Thymus (tissue), 11 donors: ENCODE measurements around the gene AKAP7. TPM values are rescaled to one million over a fixed set of nuclear protein-coding genes. Genes with fewer than 3 reads are reported as not detected.

Source experiments
- DNase-seq, 9 donors: peaks; one replicate each; pipeline ENCODE4 v3.0.0-alpha.2; 2013; ENCODE audit warnings: low spot score in 9 of 9, low read depth in 6 of 9, missing footprints in 1 of 9
- H3K27ac ChIP-seq, 2 donors: one replicate each; pipeline ENCODE4 v1.5.1; 2013; ENCODE audit warnings: control low read depth in 1 of 2, low read depth in 1 of 2, low read length in 1 of 2, mild to moderate bottlenecking in 1 of 2, moderate library complexity in 1 of 2
- H3K27me3 ChIP-seq, 2 donors: one replicate each; pipeline ENCODE4 v1.5.1; 2013; ENCODE audit warnings: low read length in 1 of 2; ENCODE audit not compliant: control insufficient read depth in 2 of 2, insufficient read depth in 1 of 2
- H3K36me3 ChIP-seq, 2 donors: one replicate each; pipeline ENCODE4 v1.5.1; 2013; ENCODE audit warnings: low read length in 1 of 2, mild to moderate bottlenecking in 1 of 2, moderate library complexity in 1 of 2; ENCODE audit not compliant: control insufficient read depth in 2 of 2, insufficient read depth in 2 of 2
- H3K4me1 ChIP-seq, 2 donors: one replicate each; pipeline ENCODE4 v1.5.1; 2013; ENCODE audit warnings: low read length in 2 of 2; ENCODE audit not compliant: control insufficient read depth in 2 of 2, insufficient read depth in 2 of 2
- H3K4me3 ChIP-seq, 2 donors: one replicate each; pipeline ENCODE4 v1.5.1; 2013; ENCODE audit warnings: low read length in 2 of 2, control low read depth in 1 of 2, mild to moderate bottlenecking in 1 of 2
- H3K9me3 ChIP-seq, 2 donors: one replicate each; pipeline ENCODE4 v1.5.1; 2013; ENCODE audit warnings: low read length in 1 of 2, mild to moderate bottlenecking in 1 of 2; ENCODE audit not compliant: control insufficient read depth in 2 of 2, insufficient read depth in 1 of 2
- WGBS: extraction: QIAGEN DNeasy Blood & Tissue Kit; methylation state at CpG from one replicate; pipeline ENCODE4 v1.1.7; 2013; 5-methylcytosine and 5-hydroxymethylcytosine counted together
- polyA plus RNA-seq: library from polyadenylated mRNA; stranded (reverse); fragments of 200-250 nt; gene quantifications from one replicate; pipeline ENCODE4 v1.2.3, GENCODE V29; 2013
- total RNA-seq: library from RNA; stranded (reverse); fragments of 120-200 nt; gene quantifications from one replicate; pipeline ENCODE4 v1.2.4, GENCODE V29; 2013
- donor health status: healthy.

Gene AKAP7
- total and polyA plus RNA-seq, 2 donors: 12.0 to 16.8 TPM

- Histone ChIP-seq H3K27ac (no peak overlapping the region), H3K9me3 (no peaks in the 10 kb centered on the region), H3K4me3 (no peak overlapping the region), H3K4me1 (no peaks in the 10 kb centered on the region), H3K36me3 (no peaks in the 10 kb centered on the region), H3K27me3 (no peaks in the 10 kb centered on the region)
- WGBS: 100% methylated on average over 1 of the region's 1 CpG
- DNase-seq: no peak
Measured at GRCh38 chr6:131172222-131172621, 37.0 kb downstream of the AKAP7 start.

GRCh38 chr6:131173680-131174079 lies 38.4 kb downstream of the AKAP7 start:
- no peaks in the 10 kb centered on the region for H3K36me3 ChIP-seq
- no peaks in the 10 kb centered on the region for H3K4me1 ChIP-seq
- WGBS: 97% methylated on average over 1 of the region's 1 CpG
- H3K4me3 ChIP-seq: no peak overlapping the region
- H3K27ac ChIP-seq: no peak overlapping the region
- DNase-seq: no peak
- H3K9me3 ChIP-seq: no peaks in the 10 kb centered on the region
- no peaks in the 10 kb centered on the region for H3K27me3 ChIP-seq

DNA sequence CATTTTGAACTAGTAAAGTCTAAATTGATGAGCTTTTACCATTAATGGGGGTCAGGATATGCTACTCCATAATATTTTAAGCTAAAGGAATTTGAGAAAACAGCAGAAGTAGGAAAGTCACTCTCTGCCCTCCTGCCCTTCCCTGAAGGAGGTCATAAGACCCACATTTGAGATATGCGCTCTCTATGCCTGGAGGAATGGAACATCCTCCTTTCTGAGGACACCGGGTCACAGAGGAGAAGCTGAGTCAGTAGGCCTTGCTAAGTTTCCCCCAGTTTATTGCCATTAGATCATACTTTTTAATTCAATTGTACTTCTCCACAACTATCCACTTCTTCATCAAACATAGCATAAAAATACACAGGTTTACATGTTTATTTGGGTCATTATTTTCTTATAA lies 40.3 kb downstream of the AKAP7 start:
- Histone ChIP-seq H3K27me3 (no peaks in the 10 kb centered on the region), H3K36me3 (no peaks in the 10 kb centered on the region), H3K27ac (no peak overlapping the region), H3K4me3 (no peak overlapping the region), H3K9me3 (no peaks in the 10 kb centered on the region), H3K4me1 (no peaks in the 10 kb centered on the region)
- no peak for DNase-seq
- WGBS: 95% methylated on average over 2 of the region's 2 CpGs

GRCh38 chr6:131177996-131178395 lies 42.7 kb downstream of the AKAP7 start:
- 94% methylated on average over 6 of the region's 6 CpGs for WGBS
- H3K36me3 ChIP-seq: no peaks in the 10 kb centered on the region
- no peak overlapping the region for H3K27ac ChIP-seq
- H3K4me1 ChIP-seq: peaks cover 0 to under 1% of the 10 kb centered on the region in 2 donors
- H3K27me3 ChIP-seq: no peaks in the 10 kb centered on the region
- no peak overlapping the region for H3K4me3 ChIP-seq
- DNase-seq: no peak
- H3K9me3 ChIP-seq: no peaks in the 10 kb centered on the region

- 17% methylated on average over 5 of the region's 5 CpGs for WGBS
- DNase-seq: peak in 6 of 9 donors; percentile 40 to 83 (median 54)
- H3K27ac ChIP-seq: peak overlapping the region; percentile 25 to 52
- H3K4me1 ChIP-seq: peaks cover 4 to 8% of the 10 kb centered on the region in 2 donors
- H3K4me3 ChIP-seq: no peak overlapping the region
- H3K27me3 ChIP-seq: no peaks in the 10 kb centered on the region
- H3K36me3 ChIP-seq: no peaks in the 10 kb centered on the region
- H3K9me3 ChIP-seq: peaks cover 2 to 4% of the 10 kb centered on the region in 2 donors
Measured at GRCh38 chr6:131182991-131183425, 47.7 kb downstream of the AKAP7 start.

- 97% methylated on average over 5 of the region's 5 CpGs for WGBS
- Histone ChIP-seq H3K4me1 (peaks cover 4 to 8% of the 10 kb centered on the region in 2 donors), H3K27me3 (no peaks in the 10 kb centered on the region), H3K4me3 (no peak overlapping the region), H3K36me3 (no peaks in the 10 kb centered on the region), H3K27ac (peak overlapping the region in 1 of 2 donors; percentile 52), H3K9me3 (peaks cover 2 to 4% of the 10 kb centered on the region in 2 donors)
- DNase-seq: no peak
Measured at GRCh38 chr6:131183427-131184095, 48.3 kb downstream of the AKAP7 start.

DNA sequence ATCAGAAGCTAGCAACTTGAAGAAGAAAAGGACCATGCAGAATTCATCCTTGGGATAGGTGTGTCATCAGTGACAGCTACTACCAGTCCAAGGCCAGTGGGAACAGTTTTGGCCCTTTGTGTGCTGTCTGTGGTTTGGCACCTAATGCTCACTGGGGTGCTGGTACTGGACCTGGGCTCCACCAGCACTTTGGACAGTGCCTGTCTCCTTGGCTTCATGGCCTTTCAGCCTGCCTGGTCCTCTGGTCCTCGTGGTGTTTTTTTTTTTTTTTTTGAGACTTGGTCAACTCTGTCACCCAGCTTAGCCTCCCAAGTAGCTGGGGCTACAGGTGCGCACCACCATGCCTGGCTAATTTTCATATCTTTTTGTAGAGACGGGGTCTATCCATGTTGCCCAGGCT lies 56.3 kb downstream of the AKAP7 start:
- Histone ChIP-seq H3K27me3 (no peaks in the 10 kb centered on the region), H3K9me3 (no peaks in the 10 kb centered on the region), H3K4me3 (no peak overlapping the region), H3K27ac (no peak overlapping the region), H3K36me3 (no peaks in the 10 kb centered on the region), H3K4me1 (no peaks in the 10 kb centered on the region)
- DNase-seq: no peak
- WGBS: 99% methylated on average over 3 of the region's 3 CpGs

DNA sequence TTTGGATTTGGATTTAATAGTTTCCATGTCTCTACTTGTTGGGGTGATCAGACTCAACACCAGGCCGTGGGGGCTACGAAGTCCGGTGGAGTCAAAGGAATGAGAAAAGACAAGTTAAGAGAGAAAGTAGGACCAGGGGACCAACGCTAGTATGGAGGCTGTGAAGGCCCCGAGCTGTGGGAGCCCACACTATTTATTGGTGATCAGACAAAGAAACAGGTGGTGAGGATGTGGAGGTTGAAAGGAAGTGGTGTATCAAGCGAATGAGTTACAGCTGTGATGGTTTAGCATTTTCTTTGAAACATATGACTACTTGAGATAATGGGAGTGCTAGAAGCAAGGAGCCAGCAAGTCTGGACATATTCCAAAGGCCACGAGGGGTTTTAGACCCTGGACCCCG lies 62.4 kb downstream of the AKAP7 start:
- H3K4me3 ChIP-seq: no peak overlapping the region
- H3K4me1 ChIP-seq: peaks cover 17 to 28% of the 10 kb centered on the region in 2 donors
- 29% methylated on average over 8 of the region's 8 CpGs for WGBS
- H3K27me3 ChIP-seq: no peaks in the 10 kb centered on the region
- DNase-seq: peak in 7 of 9 donors; percentile 61 to 88 (median 67)
- peak overlapping the region; percentile 54 to 83 for H3K27ac ChIP-seq
- no peaks in the 10 kb centered on the region for H3K9me3 ChIP-seq
- H3K36me3 ChIP-seq: no peaks in the 10 kb centered on the region

DNA sequence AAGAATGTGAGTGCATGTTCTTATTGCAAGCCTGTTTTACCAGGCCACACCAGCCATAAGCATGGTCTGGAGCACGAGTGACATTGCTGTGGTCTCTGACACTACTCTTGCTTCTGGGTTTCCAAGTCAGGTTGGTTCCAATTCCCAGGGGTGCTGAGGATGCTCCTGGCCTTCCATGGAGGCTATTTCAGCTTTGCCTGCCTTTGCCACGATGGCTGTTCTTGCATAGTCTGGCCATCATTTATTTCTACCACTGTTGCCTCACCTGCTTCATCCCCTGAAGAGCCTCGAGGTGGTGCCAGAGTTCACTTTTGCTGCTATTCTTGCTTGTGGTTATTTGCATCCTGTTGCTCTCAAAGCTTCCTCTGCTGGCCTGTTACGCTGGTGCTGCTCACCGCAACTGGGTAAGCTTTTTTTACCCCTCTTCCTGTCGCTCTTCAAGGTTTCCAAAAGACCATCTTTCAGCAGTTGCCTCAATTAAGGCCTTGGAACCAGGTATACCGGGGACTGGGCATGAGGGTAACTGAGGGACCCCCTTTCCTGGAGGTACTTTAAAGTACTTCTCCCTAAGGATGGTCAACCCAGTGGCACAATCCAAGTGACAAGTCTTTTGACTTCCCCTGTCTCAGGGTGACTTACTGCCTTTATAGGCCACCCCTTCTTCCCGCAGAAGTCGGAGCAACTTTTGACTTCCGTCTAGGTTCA lies 64.5 kb downstream of the AKAP7 start:
- Histone ChIP-seq H3K9me3 (no peaks in the 10 kb centered on the region), H3K4me1 (peaks cover 17 to 28% of the 10 kb centered on the region in 2 donors), H3K27me3 (no peaks in the 10 kb centered on the region), H3K4me3 (peak overlapping the region; percentile 49 to 51), H3K36me3 (no peaks in the 10 kb centered on the region), H3K27ac (peak overlapping the region; percentile 96 to 97)
- peak; percentile 74 to 97 (median 89) for DNase-seq
- WGBS: 14% methylated on average over 10 of the region's 10 CpGs
